Fibroblast of mammary gland (primary cell): Measurements from ENCODE around the gene KRTAP5-5.
"Not testable (repeated sequence)": the region's sequence is repeated elsewhere in the genome, so short reads cannot be mapped to it uniquely, and the experiment has no call there.

ENCODE experiments used
- DNase-seq: peaks from one replicate; pipeline ENCODE4 v3.0.0-alpha.2; 2010; ENCODE audit warnings: low read depth
- H3K4me3 ChIP-seq: 2 replicates; pipeline ENCODE4 v1.5.1; 2011; ENCODE audit warnings: low read depth, mild to moderate bottlenecking, low read length, moderate library complexity; ENCODE audit not compliant: control insufficient read depth
- TF ChIP-seq, protein P1 (sequence below): conservative IDR thresholded peaks from 2 replicates; pipeline ENCODE4 v1.5.1; 2011; ENCODE audit warnings: low read depth, low read length, inconsistent platforms; ENCODE audit not compliant: control insufficient read depth, insufficient read depth

Gene KRTAP5-5

DNA sequence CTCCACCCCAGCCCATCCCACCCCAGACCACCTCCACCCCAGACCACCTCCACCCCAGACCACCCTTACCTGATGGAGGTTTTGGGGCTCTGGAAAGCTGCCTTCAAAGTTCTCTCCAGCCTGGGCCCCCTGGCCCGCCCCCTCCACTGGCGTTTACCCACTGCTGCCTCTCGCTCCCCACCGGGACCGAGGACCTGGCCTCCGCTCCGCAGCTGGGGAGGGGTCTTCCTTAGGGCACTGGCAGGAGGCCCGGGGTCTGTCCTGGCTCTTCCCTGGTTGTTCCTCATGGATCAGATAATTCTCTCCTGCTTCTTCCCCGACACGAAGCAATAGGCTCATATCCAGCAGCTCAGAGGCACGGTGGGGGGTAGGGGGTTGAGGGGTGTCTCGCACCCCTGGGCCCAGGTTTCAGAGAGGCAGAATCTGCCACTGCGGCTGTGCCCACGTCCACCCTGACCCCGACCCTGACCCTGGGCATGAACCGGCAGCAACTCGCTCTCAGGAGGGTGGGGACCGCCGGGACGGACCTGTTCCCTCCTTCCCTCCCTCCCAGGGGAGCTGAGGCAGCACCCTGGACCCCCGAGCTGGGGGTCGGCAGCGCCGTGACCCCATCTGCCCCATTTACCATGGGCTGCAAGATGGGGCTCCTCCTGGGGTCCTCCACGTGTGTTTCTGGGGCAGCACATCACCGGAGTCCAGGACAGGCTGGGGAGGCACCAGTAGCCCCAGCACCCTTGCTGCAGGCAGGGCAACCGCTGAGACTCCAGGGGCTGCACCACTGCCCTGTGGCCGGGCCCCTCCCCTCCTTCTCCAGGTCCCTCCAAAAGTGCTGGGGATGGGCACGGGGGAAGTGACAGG lies 12.9 kb downstream of the KRTAP5-5 start:
- no peak for DNase-seq
- TF ChIP-seq, protein P1, sequence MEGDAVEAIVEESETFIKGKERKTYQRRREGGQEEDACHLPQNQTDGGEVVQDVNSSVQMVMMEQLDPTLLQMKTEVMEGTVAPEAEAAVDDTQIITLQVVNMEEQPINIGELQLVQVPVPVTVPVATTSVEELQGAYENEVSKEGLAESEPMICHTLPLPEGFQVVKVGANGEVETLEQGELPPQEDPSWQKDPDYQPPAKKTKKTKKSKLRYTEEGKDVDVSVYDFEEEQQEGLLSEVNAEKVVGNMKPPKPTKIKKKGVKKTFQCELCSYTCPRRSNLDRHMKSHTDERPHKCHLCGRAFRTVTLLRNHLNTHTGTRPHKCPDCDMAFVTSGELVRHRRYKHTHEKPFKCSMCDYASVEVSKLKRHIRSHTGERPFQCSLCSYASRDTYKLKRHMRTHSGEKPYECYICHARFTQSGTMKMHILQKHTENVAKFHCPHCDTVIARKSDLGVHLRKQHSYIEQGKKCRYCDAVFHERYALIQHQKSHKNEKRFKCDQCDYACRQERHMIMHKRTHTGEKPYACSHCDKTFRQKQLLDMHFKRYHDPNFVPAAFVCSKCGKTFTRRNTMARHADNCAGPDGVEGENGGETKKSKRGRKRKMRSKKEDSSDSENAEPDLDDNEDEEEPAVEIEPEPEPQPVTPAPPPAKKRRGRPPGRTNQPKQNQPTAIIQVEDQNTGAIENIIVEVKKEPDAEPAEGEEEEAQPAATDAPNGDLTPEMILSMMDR: no peak
- no peak overlapping the region for H3K4me3 ChIP-seq

DNA sequence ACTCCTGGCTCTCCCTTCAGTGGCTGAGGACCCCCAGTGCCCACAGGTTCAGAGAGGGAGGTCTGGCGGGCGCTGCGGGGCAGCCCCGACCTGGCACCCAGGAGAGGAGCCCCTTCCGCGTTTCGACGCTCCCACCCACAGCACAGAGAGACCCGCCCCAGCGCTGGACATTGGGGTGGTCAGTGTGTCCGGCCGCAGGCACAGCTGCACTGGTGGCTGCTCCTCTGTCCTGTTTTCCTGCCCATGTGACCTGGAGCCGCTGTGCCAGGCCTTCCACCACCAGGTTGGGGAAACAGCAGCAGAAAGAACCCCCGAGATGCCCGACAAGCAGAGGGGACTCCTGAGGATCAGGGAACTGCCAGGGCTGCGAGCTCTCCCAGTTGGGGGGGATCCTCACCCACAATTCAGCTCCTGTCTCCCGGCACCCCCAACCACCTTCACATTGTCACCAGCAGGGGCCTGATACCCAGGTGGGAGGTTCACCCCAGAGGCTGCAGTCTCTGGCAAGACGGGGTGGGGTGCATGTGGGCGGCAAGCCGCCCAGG lies 13.6 kb downstream of the KRTAP5-5 start:
- no peak for DNase-seq
- TF ChIP-seq, protein P1: no peak
- H3K4me3 ChIP-seq: no peak overlapping the region

DNA sequence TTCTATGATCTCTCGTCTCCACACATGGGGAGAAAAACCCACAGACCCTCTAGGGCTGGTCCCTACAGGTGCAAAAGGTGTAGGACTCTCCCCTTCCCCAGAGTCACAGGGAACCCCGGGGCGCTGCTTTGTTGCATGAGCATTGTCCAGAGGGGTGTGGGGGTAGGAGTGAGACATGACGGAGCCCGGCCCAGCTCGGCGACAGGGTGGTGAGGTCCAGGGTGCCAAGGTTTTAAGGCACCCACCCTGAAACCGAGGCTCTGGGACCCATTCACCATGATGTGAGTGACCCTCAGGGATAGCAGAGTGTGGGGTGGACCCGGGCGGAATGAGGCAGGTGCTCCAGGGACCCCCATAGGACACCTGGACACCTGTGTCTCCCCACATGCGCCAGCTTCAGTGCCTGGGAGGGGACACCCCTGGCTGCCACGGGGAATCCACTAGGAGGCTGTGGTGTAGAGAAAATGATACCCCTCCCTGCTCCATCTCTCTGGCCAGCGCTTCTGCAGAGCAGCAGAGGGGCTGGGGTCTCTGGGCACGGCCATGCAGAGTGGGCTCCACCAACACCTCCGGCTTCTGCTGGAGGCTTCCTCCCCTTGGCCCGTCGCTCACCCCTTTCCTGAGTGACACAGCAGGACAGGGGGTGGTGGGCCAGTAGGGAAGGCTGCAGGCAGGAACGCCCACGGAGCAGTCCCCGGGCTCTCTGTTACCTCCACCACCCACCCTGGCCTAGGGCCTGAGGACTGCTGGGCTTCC lies 15.2 kb downstream of the KRTAP5-5 start:
- H3K4me3 ChIP-seq: no peak overlapping the region

DNA sequence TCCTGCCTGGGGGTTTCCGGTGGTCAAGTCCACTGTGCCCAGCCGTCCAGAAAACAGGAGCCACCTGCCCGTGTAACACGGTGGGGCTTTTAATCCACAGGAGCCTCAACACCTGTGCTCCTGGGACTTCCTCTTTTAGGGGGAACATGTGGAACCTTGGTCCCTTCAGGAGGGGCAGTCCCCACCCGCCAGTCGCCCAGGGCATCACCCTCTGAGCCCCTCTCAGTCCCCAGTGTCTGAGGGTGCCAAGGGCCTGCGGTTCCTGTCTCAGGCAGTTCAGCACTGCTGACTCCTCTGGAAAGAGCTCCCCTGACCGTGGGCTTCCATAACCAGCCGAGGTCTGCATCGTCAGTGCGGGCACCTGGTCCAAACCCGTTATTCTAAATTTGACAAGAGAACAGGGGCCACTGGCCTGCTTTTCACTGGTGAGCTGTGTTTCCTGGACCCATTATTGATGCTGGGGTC lies 15.8 kb downstream of the KRTAP5-5 start:
- no peak for DNase-seq
- no peak overlapping the region for H3K4me3 ChIP-seq
- TF ChIP-seq, protein P1: no peak

More for the DNA sequence above, 15.2 kb downstream of the KRTAP5-5 start:
- TF ChIP-seq, protein P1: no peak
- no peak for DNase-seq

DNA sequence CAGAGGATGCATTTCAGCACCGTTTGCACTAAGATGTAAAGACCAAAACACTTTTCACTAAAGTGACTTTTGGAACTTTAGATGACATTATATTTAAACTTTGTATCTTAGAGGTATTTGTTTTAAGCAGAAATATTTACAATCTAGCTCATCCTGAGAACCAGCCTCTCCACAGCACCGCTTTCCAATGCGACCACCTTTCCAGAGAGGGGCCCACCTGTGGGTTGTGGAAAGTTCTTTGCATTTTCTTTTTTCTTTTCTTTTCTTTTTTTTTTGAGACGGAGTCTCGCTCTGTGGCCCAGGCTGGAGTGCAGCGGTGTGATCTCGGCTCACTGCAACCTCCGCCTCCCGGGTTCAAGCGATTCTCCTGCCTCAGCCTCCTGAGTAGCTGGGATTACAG lies 17.0 kb downstream of the KRTAP5-5 start:
- not testable (repeated sequence) for DNase-seq, H3K4me3 ChIP-seq

DNA sequence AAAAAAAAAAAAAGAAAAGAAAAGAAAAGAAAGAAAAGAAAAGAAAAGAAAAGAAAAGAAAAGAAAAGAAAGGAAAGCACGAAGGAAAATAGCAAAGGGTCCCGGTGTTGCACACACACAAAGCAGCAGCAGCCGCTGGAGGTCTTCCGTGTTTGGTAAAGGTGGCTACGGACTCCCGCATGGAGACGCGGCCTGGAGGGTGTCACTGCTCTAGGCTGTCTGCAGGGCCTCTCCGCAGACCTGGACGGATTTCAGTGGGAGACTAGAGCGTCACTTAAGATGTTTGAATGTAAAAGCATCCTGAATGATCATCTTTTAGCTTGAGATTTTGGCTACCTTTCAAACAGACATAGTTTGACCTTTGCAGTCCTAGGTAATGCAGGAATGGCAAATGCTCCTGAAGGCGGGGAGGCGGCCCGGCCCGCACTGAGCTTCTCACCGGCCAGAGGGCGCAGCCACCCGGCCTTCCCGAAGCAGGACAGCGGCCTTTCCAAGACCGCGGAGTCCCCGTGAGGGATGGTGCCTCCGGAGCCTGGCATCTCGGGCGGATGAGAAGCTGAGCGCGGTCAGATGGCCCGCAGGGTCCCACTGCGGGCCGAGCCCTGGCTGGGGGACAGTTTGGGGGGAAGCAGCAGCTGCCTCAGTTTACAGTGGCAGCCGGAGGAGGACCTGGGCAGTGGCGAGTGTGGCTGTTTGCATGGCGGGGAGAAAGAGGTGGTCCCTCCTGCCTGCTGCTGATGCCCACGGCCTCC lies 18.5 kb downstream of the KRTAP5-5 start:
- no peak for DNase-seq
- TF ChIP-seq, protein P1: no peak
- no peak overlapping the region for H3K4me3 ChIP-seq
